T47D (cell line): Measurements from ENCODE around the gene DHRS1.

Experiments
- DNase-seq, 2 experiments: peaks; one replicate each; pipeline versions ENCODE4 v3.0.0 to v3.0.0-alpha.2; 2011 to 2012; ENCODE audit warnings: low read depth in 1 of 2, low spot score in 1 of 2
- JUND ChIP-seq: IDR thresholded peaks from 2 replicates; pipeline ENCODE4 v1.6.1; 2012; ENCODE audit warnings: low read depth
- in situ Hi-C: cut with HindIII; loops from 2 replicates; pipeline ENCODE4 v1.10.0; 2016; ENCODE audit warnings: low sequenced_read_pairs, low pct_unique_long_range_greater_than_20kb

DHRS1 gene

GRCh38 chr14:24310646-24311604 lies 11.3 kb upstream of the DHRS1 start, which contains the start of gene LTB4R:
LTB4R (plus strand) TSS chr14:24311502; CDS start chr14:24315652, 4,150 bp downstream.
- in situ Hi-C loops: no loop called here
- DNase-seq: no peak
- no peak for TF ChIP-seq JUND

- no peak for DNase-seq
- TF ChIP-seq JUND: no peak
- in situ Hi-C loops: no loop called here
These were observed 10.7 kb upstream of the DHRS1 start for GRCh38 chr14:24310265-24310645.

- in situ Hi-C loops: no loop called here
- no peak for DNase-seq
- TF ChIP-seq JUND: no peak
These were observed 10.1 kb upstream of the DHRS1 start, which contains the start of gene LTB4R2 for GRCh38 chr14:24309538-24310264. LTB4R2 (plus strand) TSS chr14:24310140; CDS start chr14:24310665, 525 bp downstream.

- in situ Hi-C loops: no loop called here
- no peak for TF ChIP-seq JUND
- DNase-seq: no peak
These were observed 9.0 kb upstream of the DHRS1 start for GRCh38 chr14:24308342-24309124.

- TF ChIP-seq JUND: no peak
- peak; percentile 55 to 65 for DNase-seq
- in situ Hi-C loops: no loop called here
These were observed 8.2 kb upstream of the DHRS1 start, which contains the start of gene CIDEB for GRCh38 chr14:24307575-24308341. CIDEB (minus strand) TSS chr14:24307977; CDS start chr14:24307858, 119 bp downstream.

- in situ Hi-C loops: no loop called here
- no peak for DNase-seq
These were observed 7.6 kb upstream of the DHRS1 start for GRCh38 chr14:24307156-24307574.

GRCh38 chr14:24304019-24304387 lies 4.4 kb upstream of the DHRS1 start:
- in situ Hi-C loops: no loop called here
- TF ChIP-seq JUND: no peak
- no peak for DNase-seq

More at GRCh38 chr14:24307156-24307574, 7.6 kb upstream of the DHRS1 start:
- TF ChIP-seq JUND: no peak

GRCh38 chr14:24300326-24300980 lies 873 bp upstream of the DHRS1 start:
- in situ Hi-C loops: no loop called here
- DNase-seq: no peak
- no peak for TF ChIP-seq JUND

GRCh38 chr14:24298892-24299254 lies 707 bp downstream of the DHRS1 start:
- DNase-seq: peak in 1 of 2 experiments; percentile 28
- TF ChIP-seq JUND: no peak
- in situ Hi-C loops: no loop called here

- TF ChIP-seq JUND: no peak
- in situ Hi-C loops: no loop called here
- DNase-seq: peak in 1 of 2 experiments; percentile 73
These were observed 2.2 kb downstream of the DHRS1 start for GRCh38 chr14:24297190-24297964.
